GM12864 (cell line): Measurements from ENCODE around the gene PDIA5.

ENCODE experiments used
- DNase-seq: peaks from one replicate; pipeline ENCODE4 v3.0.0-alpha.2; 2011; ENCODE audit warnings: low read depth
- H3K4me3 ChIP-seq: 2 replicates; pipeline ENCODE4 v1.5.1; 2011; ENCODE audit warnings: mild to moderate bottlenecking, low read depth, low read length, control low read depth
- TF ChIP-seq, protein P1 (sequence below): IDR thresholded peaks from 2 replicates; pipeline ENCODE4 v1.5.1; 2011; ENCODE audit warnings: low read depth, mild to moderate bottlenecking, moderate library complexity, low read length, control low read depth, inconsistent platforms; ENCODE audit errors: missing control alignments

Gene PDIA5

DNA sequence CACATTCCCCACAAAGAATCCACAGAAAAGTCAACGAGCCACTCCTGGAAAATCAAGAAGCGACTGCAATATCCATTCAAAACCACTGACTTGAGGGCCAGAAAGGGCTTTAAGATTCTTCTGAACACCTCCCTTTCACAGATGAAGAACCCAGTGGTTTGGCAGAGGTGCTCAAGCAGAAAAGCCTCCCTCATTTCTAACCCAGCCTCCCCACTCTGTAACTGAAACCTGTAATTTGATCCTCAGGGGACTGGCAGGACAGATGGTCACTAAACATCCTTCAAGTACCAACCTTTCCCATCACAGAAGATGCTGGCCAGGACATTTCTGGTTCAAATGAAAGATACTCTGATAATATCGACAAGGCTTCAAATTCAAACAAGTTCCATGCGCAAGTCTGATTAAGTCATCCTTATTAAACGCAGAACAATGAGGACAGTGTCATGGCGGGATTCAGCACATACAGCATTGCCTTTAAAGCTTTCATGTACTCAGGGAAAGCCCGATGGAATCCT lies 44.8 kb upstream of the PDIA5 start:
- DNase-seq: no peak
- no peak overlapping the region for H3K4me3 ChIP-seq
- TF ChIP-seq, protein P1, sequence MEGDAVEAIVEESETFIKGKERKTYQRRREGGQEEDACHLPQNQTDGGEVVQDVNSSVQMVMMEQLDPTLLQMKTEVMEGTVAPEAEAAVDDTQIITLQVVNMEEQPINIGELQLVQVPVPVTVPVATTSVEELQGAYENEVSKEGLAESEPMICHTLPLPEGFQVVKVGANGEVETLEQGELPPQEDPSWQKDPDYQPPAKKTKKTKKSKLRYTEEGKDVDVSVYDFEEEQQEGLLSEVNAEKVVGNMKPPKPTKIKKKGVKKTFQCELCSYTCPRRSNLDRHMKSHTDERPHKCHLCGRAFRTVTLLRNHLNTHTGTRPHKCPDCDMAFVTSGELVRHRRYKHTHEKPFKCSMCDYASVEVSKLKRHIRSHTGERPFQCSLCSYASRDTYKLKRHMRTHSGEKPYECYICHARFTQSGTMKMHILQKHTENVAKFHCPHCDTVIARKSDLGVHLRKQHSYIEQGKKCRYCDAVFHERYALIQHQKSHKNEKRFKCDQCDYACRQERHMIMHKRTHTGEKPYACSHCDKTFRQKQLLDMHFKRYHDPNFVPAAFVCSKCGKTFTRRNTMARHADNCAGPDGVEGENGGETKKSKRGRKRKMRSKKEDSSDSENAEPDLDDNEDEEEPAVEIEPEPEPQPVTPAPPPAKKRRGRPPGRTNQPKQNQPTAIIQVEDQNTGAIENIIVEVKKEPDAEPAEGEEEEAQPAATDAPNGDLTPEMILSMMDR: no peak

GRCh38 chr3:123024056-123024455 lies 42.8 kb upstream of the PDIA5 start:
- TF ChIP-seq, protein P1: no peak
- no peak overlapping the region for H3K4me3 ChIP-seq
- no peak for DNase-seq

DNA sequence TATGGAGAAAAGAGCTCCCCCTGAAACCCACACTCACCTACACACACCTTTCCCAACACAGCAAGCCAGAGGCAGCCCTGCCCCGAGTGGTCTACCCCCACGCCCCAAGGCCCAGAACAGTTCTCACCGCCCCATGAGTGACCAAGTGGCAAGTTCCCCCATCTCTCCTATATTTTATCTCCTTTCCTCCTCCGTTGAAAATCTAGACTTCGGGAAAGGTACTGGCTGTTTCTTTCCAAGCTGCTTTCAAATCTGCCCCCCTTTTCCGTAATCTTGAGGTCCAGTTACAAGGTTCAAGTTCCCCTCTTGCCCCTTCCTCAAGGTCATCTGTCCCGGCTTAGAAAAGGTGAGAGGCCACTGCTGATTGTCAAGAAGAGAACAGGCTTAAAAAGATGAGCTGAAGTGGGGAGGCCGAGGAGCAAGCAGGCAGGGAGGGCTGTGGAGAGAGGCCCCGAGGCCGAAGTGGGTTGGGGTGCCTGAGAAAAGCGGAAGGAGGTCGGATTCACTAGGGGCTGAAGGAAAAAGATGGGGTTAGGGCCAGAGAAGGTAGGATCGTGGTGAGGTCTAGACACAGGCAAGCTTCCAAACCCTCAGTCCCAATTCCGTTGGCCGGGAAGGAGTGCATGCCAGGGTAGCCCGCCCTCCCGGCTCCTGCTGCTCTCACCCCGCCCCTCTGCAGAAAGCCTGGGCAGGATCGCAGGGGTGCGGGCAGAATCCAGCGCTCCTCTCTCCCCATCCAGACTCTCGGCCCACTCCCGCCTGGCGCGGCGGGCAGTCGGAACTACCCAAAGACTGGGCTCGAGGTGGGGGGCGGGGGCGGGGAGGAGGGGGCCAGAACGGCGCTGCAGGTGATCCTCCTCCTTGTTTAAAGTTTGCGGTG lies 40.9 kb upstream of the PDIA5 start:
- no peak for DNase-seq
- TF ChIP-seq, protein P1: no peak
- H3K4me3 ChIP-seq: no peak overlapping the region

DNA sequence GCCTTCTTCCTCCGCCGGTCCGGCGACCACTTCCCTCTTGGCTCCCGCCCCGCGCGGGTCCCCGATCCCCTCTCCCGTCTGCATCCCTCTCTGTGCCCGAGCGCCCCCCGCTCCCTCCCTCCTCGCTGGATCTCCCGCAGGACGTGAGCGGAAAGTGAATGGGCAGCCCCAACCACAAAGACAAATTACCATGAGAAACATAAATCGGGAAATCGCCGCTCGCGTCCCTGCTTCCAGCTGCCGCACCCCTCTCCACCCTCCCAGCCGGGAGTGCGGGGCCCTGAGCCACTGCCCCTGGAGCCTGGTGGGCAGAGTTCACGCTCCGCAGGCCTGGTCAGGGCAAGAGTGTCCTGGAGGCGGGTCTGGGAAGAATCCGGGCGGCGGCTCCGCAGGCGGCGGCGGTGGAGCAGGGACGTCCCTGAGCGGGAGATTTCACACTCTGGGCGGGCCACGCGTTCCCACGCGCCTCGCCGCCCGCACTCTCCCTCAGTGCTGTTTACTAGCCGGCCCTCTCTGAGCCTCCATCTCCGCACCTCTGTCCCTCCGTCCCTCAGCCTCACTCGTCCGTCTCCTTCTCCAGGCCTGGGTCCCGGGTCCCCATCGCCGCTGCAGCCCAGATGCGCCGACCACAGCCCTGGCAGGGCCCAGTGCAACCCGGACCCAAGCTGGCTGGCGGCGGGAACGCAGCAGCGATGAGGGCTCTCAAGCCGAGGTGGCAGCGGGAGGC lies 40.1 kb upstream of the PDIA5 start:
- peak overlapping the region; percentile 42 for H3K4me3 ChIP-seq
- no peak for DNase-seq
- TF ChIP-seq, protein P1: no peak

DNA sequence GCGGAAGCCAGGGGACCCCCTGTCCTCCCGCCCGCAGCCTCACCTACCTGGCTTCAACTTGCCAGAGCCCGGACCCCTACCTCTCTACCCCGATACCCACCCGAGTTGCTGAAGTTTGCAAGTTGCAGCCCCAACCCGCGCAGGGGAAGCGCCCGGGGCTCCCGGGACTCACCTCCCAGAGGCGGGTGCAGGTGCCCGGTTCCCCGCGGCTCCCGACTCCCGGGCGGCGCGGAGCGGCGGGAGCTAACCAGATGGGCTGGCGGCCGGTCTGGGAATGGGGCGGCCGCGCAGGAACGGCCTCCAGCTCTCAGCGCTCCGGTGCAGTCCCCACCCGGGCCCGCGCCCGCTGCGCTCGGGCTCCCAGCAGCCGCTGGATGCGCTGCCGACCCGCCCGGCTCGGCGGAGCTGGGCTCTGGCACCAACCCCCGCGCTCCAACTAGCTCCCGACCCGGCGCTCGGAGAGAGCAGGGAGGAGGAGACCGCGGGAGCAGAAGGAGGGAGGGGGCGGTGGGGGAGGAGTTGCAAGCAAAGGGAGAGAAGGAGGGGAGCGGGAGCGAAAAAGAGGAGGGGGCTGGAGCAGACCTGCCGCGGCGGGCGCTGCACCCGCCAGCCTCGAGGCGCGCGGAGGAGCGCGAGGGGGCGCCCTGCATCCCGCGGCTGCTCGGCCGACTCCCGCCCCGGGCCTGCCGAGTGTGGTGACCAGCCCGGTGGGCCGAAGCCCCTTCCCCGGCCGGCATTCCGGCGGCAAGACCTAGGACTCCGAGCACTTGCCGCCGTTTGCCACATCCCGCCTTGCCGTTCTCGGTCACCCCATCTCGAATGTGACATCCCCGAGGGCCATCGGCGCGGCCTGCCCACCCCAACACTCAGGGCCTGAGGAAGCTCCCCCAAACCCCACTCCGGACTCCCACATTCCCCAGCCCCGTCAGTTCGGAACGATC lies 39.3 kb upstream of the PDIA5 start, which contains the start of gene SEMA5B:
Gene SEMA5B, minus strand, starts transcription at position 472 of the 941 bp plus-strand sequence. CDS start 66,500 bp downstream, outside the sequence.
- TF ChIP-seq, protein P1: peak; percentile 35
- DNase-seq: no peak
- peak within 1 kb of the TSS; percentile 42 for H3K4me3 ChIP-seq

DNA sequence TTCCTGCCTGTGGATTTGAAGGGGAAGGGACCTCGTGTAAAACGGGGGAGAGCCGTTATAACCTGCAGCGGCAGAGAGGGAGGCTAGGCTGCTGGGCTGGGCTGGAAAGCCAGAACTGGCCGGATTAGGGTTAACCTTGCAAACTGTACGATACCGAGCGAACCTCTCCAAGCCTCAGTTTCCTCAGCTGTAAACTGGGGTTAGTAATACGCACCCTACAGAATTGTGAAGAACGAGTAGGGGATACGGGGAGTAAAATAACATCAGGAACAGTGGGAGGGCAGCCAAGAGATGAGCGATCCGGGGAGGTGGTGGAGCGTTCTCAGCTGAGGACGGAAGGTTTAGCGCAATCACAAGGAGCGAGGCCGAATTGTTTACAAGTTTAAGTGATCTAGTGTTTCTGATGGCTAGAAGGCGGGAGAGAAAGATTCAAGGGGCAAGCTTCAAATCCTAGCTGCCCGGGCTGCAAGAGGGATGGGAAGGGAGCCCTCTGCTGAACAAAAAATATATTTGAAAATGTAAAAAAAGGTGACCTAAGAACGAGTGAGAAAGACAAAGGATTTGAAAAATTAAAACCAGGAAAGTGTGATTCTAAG lies 38.5 kb upstream of the PDIA5 start:
- peak; percentile 7 for DNase-seq
- peak overlapping the region; percentile 42; the same call in 1 of the 2 replicates for H3K4me3 ChIP-seq
- TF ChIP-seq, protein P1: peak; percentile 35
